ENCODE results near the gene ZCCHC2. TPM values are rescaled to one million over a fixed set of nuclear protein-coding genes. Genes with fewer than 3 reads are reported as not detected.

Gene ZCCHC2
- total RNA-seq, 4 donors from 2014 or later: 16.8 to 30.8 (median 22.7) TPM

DNA sequence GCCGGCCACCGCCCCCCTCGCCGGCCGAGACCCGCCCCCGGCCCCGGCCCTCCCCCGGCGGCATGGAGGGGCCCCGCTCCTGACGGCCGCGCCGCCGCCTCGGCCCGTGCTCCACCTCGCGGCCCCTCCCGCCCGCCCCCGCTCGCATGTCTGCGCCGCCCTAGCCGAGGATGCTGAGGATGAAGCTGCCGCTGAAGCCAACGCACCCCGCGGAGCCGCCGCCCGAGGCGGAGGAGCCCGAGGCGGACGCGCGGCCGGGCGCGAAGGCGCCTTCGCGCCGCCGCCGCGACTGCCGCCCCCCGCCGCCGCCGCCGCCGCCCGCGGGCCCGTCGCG is 397 bp downstream of the ZCCHC2 start:
- Histone ChIP-seq H3K27me3 (no peaks in the 10 kb centered on the region), H3K9me3 (no peaks in the 10 kb centered on the region), H3K4me3 (peak overlapping the region; percentile 72 to 98), H3K27ac (peak overlapping the region; percentile 65 to 100 (median 96)), H3K4me1 (peaks cover 0 to 42% (median 12%) of the 10 kb centered on the region in 3 donors), H3K36me3 (no peaks in the 10 kb centered on the region)
- ATAC-seq: no peak
- no CpG with 5 or more reads among the region's 62 CpGs for WGBS, 2 donors (ENCODE audit: low coverage in 1 of 2)
- TF ChIP-seq POLR2A (IDR thresholded peaks at IDR 0.05): no peak
- no peak for TF ChIP-seq EP300 (IDR thresholded peaks at IDR 0.05)
- no peak for TF ChIP-seq CTCF (IDR thresholded peaks at IDR 0.05)
- no peak for TF ChIP-seq POLR2AphosphoS5 (IDR thresholded peaks at IDR 0.05)

GRCh38 chr18:62523631-62524439 is 1.0 kb downstream of the ZCCHC2 start:
- TF ChIP-seq CTCF (IDR thresholded peaks at IDR 0.05): no peak
- peak in 1 of 2 donors; percentile 13 for TF ChIP-seq POLR2A (IDR thresholded peaks at IDR 0.05)
- Histone ChIP-seq H3K36me3 (no peaks in the 10 kb centered on the region), H3K4me3 (peak overlapping the region; percentile 72 to 98), H3K27me3 (no peaks in the 10 kb centered on the region), H3K4me1 (peaks cover 0 to 48% (median 12%) of the 10 kb centered on the region in 3 donors), H3K9me3 (no peaks in the 10 kb centered on the region), H3K27ac (peak overlapping the region; percentile 82 to 100 (median 96))
- WGBS, 2 donors (ENCODE audit: low coverage in 1 of 2): no CpG with 5 or more reads among the region's 100 CpGs
- no peak for ATAC-seq

GRCh38 chr18:62524440-62525200 is 1.8 kb downstream of the ZCCHC2 start:
- Histone ChIP-seq H3K27ac (peak overlapping the region; percentile 82 to 100 (median 96)), H3K4me1 (peaks cover 0 to 56% (median 12%) of the 10 kb centered on the region in 3 donors), H3K4me3 (peak overlapping the region; percentile 72 to 98), H3K36me3 (no peaks in the 10 kb centered on the region), H3K27me3 (no peaks in the 10 kb centered on the region), H3K9me3 (no peaks in the 10 kb centered on the region)
- ATAC-seq: no peak
- TF ChIP-seq POLR2A (IDR thresholded peaks at IDR 0.05): peak; percentile 52 to 68
- TF ChIP-seq EP300 (IDR thresholded peaks at IDR 0.05): no peak
- peak in 1 of 4 experiments; percentile 20 for TF ChIP-seq CTCF (IDR thresholded peaks at IDR 0.05)
- 3 to 7% methylated on average over 11 to 12 of the region's 57 CpGs for WGBS, 2 donors (ENCODE audit: low coverage in 1 of 2)

- Histone ChIP-seq H3K9me3 (no peaks in the 10 kb centered on the region), H3K36me3 (no peaks in the 10 kb centered on the region), H3K27me3 (no peaks in the 10 kb centered on the region), H3K4me1 (peaks cover 0 to 64% (median 17%) of the 10 kb centered on the region in 3 donors), H3K27ac (peak overlapping the region; percentile 82 to 100 (median 96)), H3K4me3 (peak overlapping the region; percentile 72 to 98)
- TF ChIP-seq EP300 (IDR thresholded peaks at IDR 0.05): no peak
- no peak for TF ChIP-seq POLR2AphosphoS5 (IDR thresholded peaks at IDR 0.05)
- no peak for TF ChIP-seq CTCF (IDR thresholded peaks at IDR 0.05)
- TF ChIP-seq POLR2A (IDR thresholded peaks at IDR 0.05): no peak
- no peak for ATAC-seq
- WGBS, 2 donors (ENCODE audit: low coverage in 1 of 2): 45 to 52% methylated on average over 8 to 9 of the region's 9 CpGs
Measured at GRCh38 chr18:62525608-62526007, 2.8 kb downstream of the ZCCHC2 start.
